GM12864 (cell line): ENCODE results near the gene SYVN1.

ENCODE experiments used
- DNase-seq: peaks from one replicate; pipeline ENCODE4 v3.0.0-alpha.2; 2011; ENCODE audit warnings: low read depth
- H3K4me3 ChIP-seq: 2 replicates; pipeline ENCODE4 v1.5.1; 2011; ENCODE audit warnings: mild to moderate bottlenecking, low read depth, low read length, control low read depth
- TF ChIP-seq, protein P1 (sequence below): IDR thresholded peaks from 2 replicates; pipeline ENCODE4 v1.5.1; 2011; ENCODE audit warnings: low read depth, mild to moderate bottlenecking, moderate library complexity, low read length, control low read depth, inconsistent platforms; ENCODE audit errors: missing control alignments

The SYVN1 gene

DNA sequence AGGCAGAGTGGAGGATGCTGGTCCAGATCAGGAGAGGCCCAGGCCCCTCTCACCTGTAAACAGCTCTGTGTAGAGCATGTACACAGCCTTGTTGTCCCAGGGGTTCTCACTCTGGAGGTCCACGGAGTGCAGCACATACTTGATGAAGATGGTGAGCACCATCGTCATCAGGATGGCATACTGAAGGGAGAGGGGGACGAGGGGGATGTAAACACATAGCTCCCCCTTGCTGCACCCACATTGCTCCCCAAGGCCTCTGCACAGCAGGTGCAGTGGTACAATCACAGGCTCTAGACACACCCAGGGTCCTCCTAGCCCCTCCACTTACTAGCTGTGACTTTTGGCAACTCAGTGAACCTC is 2.9 kb downstream of the SYVN1 start:
- TF ChIP-seq, protein P1, sequence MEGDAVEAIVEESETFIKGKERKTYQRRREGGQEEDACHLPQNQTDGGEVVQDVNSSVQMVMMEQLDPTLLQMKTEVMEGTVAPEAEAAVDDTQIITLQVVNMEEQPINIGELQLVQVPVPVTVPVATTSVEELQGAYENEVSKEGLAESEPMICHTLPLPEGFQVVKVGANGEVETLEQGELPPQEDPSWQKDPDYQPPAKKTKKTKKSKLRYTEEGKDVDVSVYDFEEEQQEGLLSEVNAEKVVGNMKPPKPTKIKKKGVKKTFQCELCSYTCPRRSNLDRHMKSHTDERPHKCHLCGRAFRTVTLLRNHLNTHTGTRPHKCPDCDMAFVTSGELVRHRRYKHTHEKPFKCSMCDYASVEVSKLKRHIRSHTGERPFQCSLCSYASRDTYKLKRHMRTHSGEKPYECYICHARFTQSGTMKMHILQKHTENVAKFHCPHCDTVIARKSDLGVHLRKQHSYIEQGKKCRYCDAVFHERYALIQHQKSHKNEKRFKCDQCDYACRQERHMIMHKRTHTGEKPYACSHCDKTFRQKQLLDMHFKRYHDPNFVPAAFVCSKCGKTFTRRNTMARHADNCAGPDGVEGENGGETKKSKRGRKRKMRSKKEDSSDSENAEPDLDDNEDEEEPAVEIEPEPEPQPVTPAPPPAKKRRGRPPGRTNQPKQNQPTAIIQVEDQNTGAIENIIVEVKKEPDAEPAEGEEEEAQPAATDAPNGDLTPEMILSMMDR: no peak
- DNase-seq: no peak
- peak overlapping the region; percentile 86; the same call in 1 of the 2 replicates for H3K4me3 ChIP-seq

DNA sequence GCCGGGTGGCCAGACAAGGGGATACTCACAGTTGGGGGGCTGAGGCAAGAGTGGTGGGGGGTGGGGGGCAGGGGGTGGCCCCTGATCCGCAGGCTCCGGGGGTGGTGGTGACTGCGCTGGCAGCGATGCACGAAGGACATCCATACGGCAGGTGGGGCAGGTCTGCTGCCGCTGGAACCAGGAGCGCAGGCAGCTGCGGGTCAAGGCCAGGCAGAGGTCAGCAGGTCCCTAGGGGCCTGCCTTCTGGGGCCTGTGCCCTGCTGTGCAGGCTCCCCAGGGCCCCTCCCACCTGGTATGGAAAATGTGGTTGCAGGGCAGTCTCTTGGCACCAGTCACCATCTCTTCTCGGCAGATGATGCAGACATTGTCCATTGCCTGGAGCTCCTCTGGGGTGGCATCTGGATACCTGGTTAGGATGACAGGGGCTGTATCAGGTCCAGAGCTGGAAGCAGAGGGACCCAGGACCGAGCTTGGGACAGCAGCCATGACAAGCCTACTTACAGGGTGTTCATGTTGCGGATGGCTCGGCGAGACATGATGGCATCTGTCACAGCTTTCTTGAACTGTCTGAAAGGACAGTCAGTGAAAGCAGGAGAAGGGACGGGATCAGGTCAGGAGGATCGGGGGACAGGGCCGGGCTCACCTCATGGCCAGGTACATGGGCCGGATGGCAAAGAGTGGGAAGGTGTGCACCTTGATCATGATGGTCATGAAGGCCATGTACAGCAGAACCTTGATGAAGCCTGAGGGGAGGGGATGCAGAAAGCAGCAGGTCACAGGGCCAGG is 3.5 kb downstream of the SYVN1 start:
- TF ChIP-seq, protein P1: no peak
- no peak overlapping the region for H3K4me3 ChIP-seq

DNA sequence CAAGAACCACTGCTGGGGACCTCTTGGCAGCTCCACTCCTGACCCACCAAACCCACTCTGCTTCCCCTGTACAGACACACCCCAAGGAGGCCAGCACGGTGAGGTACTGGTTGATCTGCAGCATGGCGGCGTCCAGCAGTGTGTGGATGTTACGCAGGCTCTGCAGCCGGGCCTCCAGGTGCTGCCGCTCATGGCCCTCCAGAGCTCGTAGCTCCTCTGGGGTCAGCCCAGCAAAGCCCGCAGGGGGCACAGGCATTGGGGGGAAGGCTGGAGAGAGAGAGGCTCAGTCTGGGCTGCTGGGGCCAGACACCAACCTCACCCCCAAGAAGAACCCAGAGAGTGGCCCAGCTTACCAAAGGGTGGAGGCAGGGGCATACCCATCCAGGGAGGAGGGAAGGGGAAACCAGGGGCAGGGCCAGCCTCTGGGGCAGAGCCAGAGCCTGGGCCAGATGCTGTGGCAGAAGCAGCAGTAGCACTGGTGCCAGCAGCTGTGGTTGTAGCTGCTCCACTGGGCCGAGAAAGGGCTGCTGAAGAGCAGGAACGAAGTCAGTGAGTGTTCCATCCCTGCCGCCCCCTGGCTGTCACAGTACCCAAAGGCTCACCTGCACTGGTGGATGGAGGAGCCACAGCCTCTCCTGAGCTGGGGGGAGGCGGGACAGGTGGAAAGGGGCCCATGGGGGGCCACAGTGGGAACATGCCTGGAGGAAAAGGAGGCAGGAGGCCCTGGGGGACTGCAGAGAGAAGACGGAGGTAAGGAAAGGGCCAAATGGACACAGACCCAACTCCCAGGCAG is 4.5 kb downstream of the SYVN1 start:
- no peak overlapping the region for H3K4me3 ChIP-seq

More for the DNA sequence above, 3.5 kb downstream of the SYVN1 start:
- DNase-seq: no peak

DNA sequence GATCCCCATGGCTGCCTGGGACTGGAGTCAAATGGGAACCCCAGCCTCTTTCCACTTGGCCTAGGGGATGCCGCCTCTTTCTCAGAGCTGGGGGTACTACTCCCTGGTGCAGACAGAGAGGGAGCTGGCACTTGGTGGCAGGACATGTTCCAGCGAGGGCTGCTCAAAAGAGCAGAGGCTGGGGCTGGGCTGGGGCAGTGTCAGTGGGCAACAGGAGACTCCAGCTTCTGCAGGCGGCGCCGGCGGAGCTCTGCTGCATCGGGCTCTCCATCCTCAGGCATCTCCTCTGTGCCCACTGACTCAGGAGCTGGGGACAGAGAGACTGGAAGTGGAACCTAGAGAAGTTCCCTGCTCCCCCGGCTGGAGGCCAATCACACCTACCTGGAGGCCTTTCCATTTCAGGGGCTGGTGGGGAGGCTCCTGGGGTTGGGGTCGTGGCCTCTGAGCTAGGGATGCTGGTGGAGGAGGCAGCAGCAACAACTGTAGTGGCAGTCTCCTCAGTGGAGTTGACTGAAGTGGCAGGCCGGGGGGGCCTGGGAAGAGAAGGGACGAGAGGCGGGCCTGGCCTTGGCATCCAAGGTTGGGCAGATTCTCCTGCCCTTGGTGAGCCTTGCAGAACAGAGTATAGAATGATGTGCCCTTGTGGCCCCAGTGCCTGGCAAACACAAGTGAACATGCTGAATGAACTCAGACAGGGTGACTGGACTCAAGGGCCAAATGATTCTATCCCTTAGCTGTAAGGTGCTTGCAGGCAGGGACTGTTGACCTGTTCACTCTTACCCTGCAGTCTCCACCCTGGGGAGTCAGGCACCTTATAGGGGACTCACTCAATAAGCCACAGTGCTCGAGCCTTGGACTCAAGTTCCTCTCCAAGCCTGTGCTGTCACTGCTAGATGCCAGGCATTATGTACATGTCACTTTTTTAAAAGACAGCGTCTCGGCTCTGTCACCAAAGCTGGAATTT is 5.9 kb downstream of the SYVN1 start:
- no peak overlapping the region for H3K4me3 ChIP-seq
- TF ChIP-seq, protein P1: no peak
- DNase-seq: no peak

More for the DNA sequence above, 4.5 kb downstream of the SYVN1 start:
- no peak for DNase-seq
- TF ChIP-seq, protein P1: no peak

DNA sequence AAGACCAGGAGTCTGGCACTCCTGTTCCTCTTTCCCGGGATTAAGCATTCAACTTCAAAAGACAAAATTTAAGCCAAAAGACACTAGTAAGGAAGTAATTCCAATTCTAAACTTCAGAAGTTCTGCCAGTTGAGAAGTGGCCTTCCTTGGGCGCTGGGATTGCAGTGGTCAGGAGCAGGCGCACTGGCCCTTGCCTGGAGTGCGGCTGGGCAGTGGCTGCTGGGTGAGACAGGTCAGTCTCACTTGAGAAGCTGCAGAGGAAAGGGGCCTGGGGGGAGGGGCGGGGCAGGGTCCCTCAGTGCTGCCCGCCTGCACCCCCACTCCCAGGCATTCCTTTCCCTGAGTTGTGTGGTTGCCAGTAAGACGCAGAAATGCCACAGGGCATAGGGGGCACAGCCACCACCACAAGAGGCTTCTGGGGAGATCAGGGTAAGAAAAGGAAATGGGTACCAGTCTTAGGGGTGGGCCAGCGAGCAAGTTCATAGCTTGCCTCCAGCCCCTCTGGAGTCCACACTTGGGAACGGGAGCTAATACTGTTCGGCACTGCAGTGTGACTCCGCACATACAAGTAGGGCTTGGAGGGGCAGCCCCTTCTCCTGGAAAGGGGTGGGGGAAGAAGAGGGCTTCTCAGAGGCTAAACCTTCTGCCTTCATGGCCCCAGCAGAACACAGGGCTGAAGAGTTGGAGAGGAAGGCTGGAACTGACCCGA is 6.7 kb downstream of the SYVN1 start:
- DNase-seq: no peak
- TF ChIP-seq, protein P1: no peak
- H3K4me3 ChIP-seq: no peak overlapping the region
